Thoracic aorta (tissue), 2 donors: ENCODE measurements around the gene TMEM81. TPM values are rescaled to one million over a fixed set of nuclear protein-coding genes. Genes with fewer than 3 reads are reported as not detected.

Source experiments
- ATAC-seq: fragments of 150-250 bp; one replicate; pipeline ENCODE4 v1.8.0; 2017; ENCODE audit warnings: low read depth; ENCODE audit not compliant: insufficient number of reproducible peaks, low FRiP score
- DNase-seq: peaks from one replicate; pipeline ENCODE4 v3.0.0-alpha.2; 2020; ENCODE audit warnings: low spot score
- H3K27ac ChIP-seq, 2 donors: fragments of 200-600 bp; sonication (generic); 1 replicate in 1 of 2; 2 replicates in 1 of 2; pipeline ENCODE4 v1.5.1; 2016; ENCODE audit warnings: mild to moderate bottlenecking in 2 of 2, moderate library complexity in 2 of 2
- H3K27me3 ChIP-seq: fragments of 200-600 bp; sonication (generic); replicated peaks from 2 replicates; pipeline ENCODE4 v1.6.0; 2016; ENCODE audit warnings: mild to moderate bottlenecking; ENCODE audit not compliant: insufficient read depth
- H3K36me3 ChIP-seq: fragments of 200-600 bp; sonication (generic); one replicate; pipeline ENCODE4 v1.5.1; 2016
- H3K4me1 ChIP-seq, 2 donors: fragments of 200-600 bp; sonication (generic); 1 replicate in 1 of 2; 2 replicates in 1 of 2; pipeline versions ENCODE4 v1.5.1 to v1.6.0; 2016; ENCODE audit warnings: low read depth in 2 of 2, mild to moderate bottlenecking in 1 of 2; ENCODE audit not compliant: control insufficient read depth in 1 of 2
- H3K4me3 ChIP-seq: fragments of 200-600 bp; sonication (generic); 2 replicates; pipeline ENCODE4 v1.5.1; 2016; ENCODE audit warnings: mild to moderate bottlenecking
- H3K9me3 ChIP-seq: fragments of 200-600 bp; sonication (generic); 2 replicates; pipeline ENCODE4 v1.5.1; 2016
- CTCF ChIP-seq: fragments of 200-600 bp; sonication (generic); IDR thresholded peaks from one replicate; pipeline ENCODE4 v1.5.1; 2019; ENCODE audit warnings: antibody characterized with exemption
- total RNA-seq, 2 donors: library from RNA; depleted of rRNA; stranded (reverse); fragments of >200 nt; gene quantifications; one replicate each; pipeline versions ENCODE4 v1.1.0 to v1.2.3, GENCODE V29; 2016

TMEM81 gene
- total RNA-seq, 2 donors from 2014 or later: 0.41 to 0.85 TPM

GRCh38 chr1:205053296-205053695 lies 31.0 kb downstream of the TMEM81 start:
- ATAC-seq: no peak
- H3K27ac ChIP-seq: no peak overlapping the region
- no peaks in the 10 kb centered on the region for H3K36me3 ChIP-seq
- no peak for DNase-seq
- H3K4me3 ChIP-seq: no peak overlapping the region
- TF ChIP-seq CTCF: no peak
- H3K4me1 ChIP-seq: no peaks in the 10 kb centered on the region
- H3K27me3 ChIP-seq: no peaks in the 10 kb centered on the region
- no peaks in the 10 kb centered on the region for H3K9me3 ChIP-seq

- no peak for TF ChIP-seq CTCF
- no peaks in the 10 kb centered on the region for H3K36me3 ChIP-seq
- H3K4me3 ChIP-seq: no peak overlapping the region
- no peak overlapping the region for H3K27ac ChIP-seq
- no peaks in the 10 kb centered on the region for H3K27me3 ChIP-seq
- ATAC-seq (no peak), DNase-seq (no peak)
- no peaks in the 10 kb centered on the region for H3K4me1 ChIP-seq
- H3K9me3 ChIP-seq: no peaks in the 10 kb centered on the region
These were observed 31.6 kb downstream of the TMEM81 start for GRCh38 chr1:205052690-205053089.

GRCh38 chr1:205049479-205049878 lies 34.8 kb downstream of the TMEM81 start:
- no peak for DNase-seq

GRCh38 chr1:205048382-205048781 lies 35.9 kb downstream of the TMEM81 start:
- no peak for ATAC-seq
- H3K4me3 ChIP-seq: no peak overlapping the region
- no peaks in the 10 kb centered on the region for H3K36me3 ChIP-seq
- H3K9me3 ChIP-seq: no peaks in the 10 kb centered on the region
- H3K4me1 ChIP-seq: peaks cover 0 to 2% of the 10 kb centered on the region in 2 donors
- no peak for DNase-seq
- no peak overlapping the region for H3K27ac ChIP-seq
- no peaks in the 10 kb centered on the region for H3K27me3 ChIP-seq
- no peak for TF ChIP-seq CTCF

More at GRCh38 chr1:205049479-205049878, 34.8 kb downstream of the TMEM81 start:
- H3K27ac ChIP-seq: no peak overlapping the region
- no peak for TF ChIP-seq CTCF
- H3K4me1 ChIP-seq: no peaks in the 10 kb centered on the region
- H3K36me3 ChIP-seq: no peaks in the 10 kb centered on the region
- H3K9me3 ChIP-seq: no peaks in the 10 kb centered on the region
- no peak for ATAC-seq
- H3K4me3 ChIP-seq: no peak overlapping the region
- no peaks in the 10 kb centered on the region for H3K27me3 ChIP-seq

GRCh38 chr1:205047764-205048231 lies 36.5 kb downstream of the TMEM81 start:
- Histone ChIP-seq H3K27ac (no peak overlapping the region), H3K9me3 (no peaks in the 10 kb centered on the region), H3K4me1 (peaks cover 0 to 6% of the 10 kb centered on the region in 2 donors), H3K27me3 (no peaks in the 10 kb centered on the region), H3K4me3 (no peak overlapping the region), H3K36me3 (no peaks in the 10 kb centered on the region)
- no peak for TF ChIP-seq CTCF
- no peak for DNase-seq
- ATAC-seq: no peak
